HG03354 (cell line): ENCODE measurements around the gene ZMYM4.
A peak's percentile ranks its signal among the peaks of the same experiment; 100 is the strongest.
"Not testable (repeated sequence)": the region's sequence is repeated elsewhere in the genome, so short reads cannot be mapped to it uniquely, and the experiment has no call there.

ENCODE experiments used
- ATAC-seq: cut with Tn5 transposase; IDR thresholded peaks from one replicate; pipeline ENCODE4 v1.9.1; 2021; ENCODE audit warnings: mild to moderate bottlenecking; ENCODE audit not compliant: unreplicated experiment, poor library complexity, severe bottlenecking

ZMYM4 gene

GRCh38 chr1:35268282-35269200, at the start of gene ZMYM4:
Gene ZMYM4, plus strand, starts transcription at chr1:35268709. Its CDS starts 338 bp downstream, at chr1:35269047.
- ATAC-seq = peak; percentile 91

GRCh38 chr1:35220976-35221375, 47.5 kb upstream of the ZMYM4 start:
- no peak for ATAC-seq

- ATAC-seq = no peak
These were observed 46.0 kb upstream of the ZMYM4 start for GRCh38 chr1:35222322-35223083.

GRCh38 chr1:35223084-35223630, 45.4 kb upstream of the ZMYM4 start:
- no peak for ATAC-seq

GRCh38 chr1:35226546-35226945, 42.0 kb upstream of the ZMYM4 start:
- ATAC-seq = no peak

- no peak for ATAC-seq
These were observed 38.7 kb upstream of the ZMYM4 start for GRCh38 chr1:35229587-35230360.

GRCh38 chr1:35231287-35231686, 37.2 kb upstream of the ZMYM4 start:
- ATAC-seq = no peak

GRCh38 chr1:35236772-35237171, 31.7 kb upstream of the ZMYM4 start:
- not testable (repeated sequence) for ATAC-seq

GRCh38 chr1:35243691-35244090, 24.8 kb upstream of the ZMYM4 start:
- ATAC-seq = no peak

- no peak for ATAC-seq
These were observed 21.3 kb upstream of the ZMYM4 start for GRCh38 chr1:35247256-35247655.

- no peak for ATAC-seq
These were observed 14.6 kb upstream of the ZMYM4 start for GRCh38 chr1:35253941-35254340.

- no peak for ATAC-seq
These were observed 13.2 kb upstream of the ZMYM4 start for GRCh38 chr1:35255276-35255675.

GRCh38 chr1:35259561-35259960, 8.9 kb upstream of the ZMYM4 start:
- no peak for ATAC-seq

- ATAC-seq = no peak
These were observed 6.9 kb upstream of the ZMYM4 start for GRCh38 chr1:35261412-35262120.

- no peak for ATAC-seq
These were observed 4.5 kb upstream of the ZMYM4 start for GRCh38 chr1:35264035-35264434.

- no peak for ATAC-seq
These were observed 3.6 kb upstream of the ZMYM4 start for GRCh38 chr1:35264871-35265270.

- ATAC-seq = no peak
These were observed 2.2 kb upstream of the ZMYM4 start for GRCh38 chr1:35266306-35266705.

GRCh38 chr1:35269201-35269988, 886 bp downstream of the ZMYM4 start:
- ATAC-seq = peak; percentile 6

GRCh38 chr1:35269989-35270289, 1.4 kb downstream of the ZMYM4 start:
- no peak for ATAC-seq
